CD14-positive monocyte (primary cell): ENCODE data around the gene IGFBP6. TPM values are rescaled to one million over a fixed set of nuclear protein-coding genes. Genes with fewer than 3 reads are reported as not detected.

Source experiments
- DNase-seq, 3 donors: peaks; one replicate each; pipeline ENCODE4 v3.0.0-alpha.2; 2011 to 2022
- H2AFZ ChIP-seq: 2 replicates; pipeline ENCODE4 v1.6.0; 2012; ENCODE audit warnings: mild to moderate bottlenecking, low read depth, low read length, inconsistent platforms; ENCODE audit not compliant: insufficient read depth, poor library complexity, severe bottlenecking
- H3K27ac ChIP-seq, 2 donors: 1 replicate in 1 of 2; 2 replicates in 1 of 2; pipeline ENCODE4 v1.5.1; 2012 to 2013; ENCODE audit warnings: low read length in 2 of 2, control low read depth in 1 of 2, inconsistent platforms in 1 of 2, low read depth in 1 of 2, mild to moderate bottlenecking in 1 of 2
- H3K27me3 ChIP-seq, 2 donors: one replicate each; pipeline versions ENCODE4 v1.6.0 to v1.6.1; 2011 to 2013; ENCODE audit warnings: low read length in 2 of 2; ENCODE audit not compliant: control insufficient read depth in 2 of 2, insufficient read depth in 2 of 2
- H3K36me3 ChIP-seq, 2 donors: replicated peaks in 1 of 2; 1 replicate in 1 of 2; 2 replicates in 1 of 2; pipeline versions ENCODE4 v1.5.1 to v1.6.1; 2012 to 2013; ENCODE audit warnings: low read length in 2 of 2, control low read depth in 1 of 2, inconsistent platforms in 1 of 2, mild to moderate bottlenecking in 1 of 2; ENCODE audit not compliant: insufficient read depth in 2 of 2, control insufficient read depth in 1 of 2
- H3K4me1 ChIP-seq, 2 donors: 1 replicate in 1 of 2; 2 replicates in 1 of 2; pipeline versions ENCODE4 v1.5.1 to v1.6.1; 2012 to 2013; ENCODE audit warnings: low read length in 2 of 2, control low read depth in 1 of 2, inconsistent platforms in 1 of 2, mild to moderate bottlenecking in 1 of 2, moderate library complexity in 1 of 2; ENCODE audit not compliant: insufficient read depth in 2 of 2, control insufficient read depth in 1 of 2
- H3K4me2 ChIP-seq: replicated peaks from 2 replicates; pipeline ENCODE3; 2012; ENCODE audit warnings: low read length, moderate library complexity, mild to moderate bottlenecking; ENCODE audit not compliant: poor library complexity, severe bottlenecking; ENCODE audit errors: extremely low read depth
- H3K4me3 ChIP-seq, 3 experiments: fragments of 200-600 bp in 1 of 3; sonication (generic) in 1 of 3; replicated peaks in 1 of 3; 1 replicate in 2 of 3; 2 replicates in 1 of 3; pipeline ENCODE4 v1.5.1; 2011 to 2013; ENCODE audit warnings: low read length in 3 of 3, mild to moderate bottlenecking in 3 of 3, control low read depth in 2 of 3, low read depth in 2 of 3, inconsistent platforms in 1 of 3, moderate library complexity in 1 of 3
- H3K79me2 ChIP-seq: 2 replicates; pipeline ENCODE4 v1.6.0; 2012; ENCODE audit warnings: mild to moderate bottlenecking, control low read depth, inconsistent platforms, low read length, moderate library complexity; ENCODE audit not compliant: insufficient read depth
- H3K9ac ChIP-seq: 2 replicates; pipeline ENCODE4 v1.6.0; 2017; ENCODE audit warnings: low read length, mild to moderate bottlenecking; ENCODE audit not compliant: insufficient read depth, poor library complexity, severe bottlenecking
- H3K9me3 ChIP-seq, 2 donors: replicated peaks in 1 of 2; 1 replicate in 1 of 2; 2 replicates in 1 of 2; pipeline versions ENCODE4 v1.5.1 to v1.6.1; 2012 to 2013; ENCODE audit warnings: low read length in 2 of 2, control low read depth in 1 of 2; ENCODE audit not compliant: control insufficient read depth in 1 of 2, insufficient read depth in 1 of 2
- H4K20me1 ChIP-seq: 2 replicates; pipeline ENCODE4 v1.6.0; 2012; ENCODE audit warnings: mild to moderate bottlenecking, low read length, control low read depth, moderate library complexity; ENCODE audit not compliant: insufficient read depth
- H3K27ac Mint-ChIP-seq, 7 donors: one replicate each; pipeline ENCODE4 v1.8.0; 2020; ENCODE audit warnings: mild to moderate bottlenecking in 7 of 7, mixed read lengths in 7 of 7, moderate library complexity in 6 of 7, inconsistent platforms in 2 of 7
- H3K27me3 Mint-ChIP-seq, 3 donors: one replicate each; pipeline ENCODE4 v1.8.0; 2021 to 2022; ENCODE audit warnings: low read depth in 3 of 3, mild to moderate bottlenecking in 3 of 3, mixed read lengths in 3 of 3, moderate library complexity in 3 of 3, inconsistent platforms in 1 of 3
- H3K36me3 Mint-ChIP-seq, 2 donors: one replicate each; pipeline ENCODE4 v1.8.0; 2020; ENCODE audit warnings: mixed read lengths in 2 of 2, inconsistent platforms in 1 of 2, mild to moderate bottlenecking in 1 of 2
- H3K4me1 Mint-ChIP-seq: one replicate; pipeline ENCODE4 v1.8.0; 2020; ENCODE audit warnings: mild to moderate bottlenecking, mixed read lengths
- H3K4me3 Mint-ChIP-seq, 2 donors: one replicate each; pipeline ENCODE4 v1.8.0; 2020; ENCODE audit warnings: mild to moderate bottlenecking in 2 of 2, mixed read lengths in 2 of 2, moderate library complexity in 1 of 2
- H3K9me3 Mint-ChIP-seq, 7 donors: one replicate each; pipeline ENCODE4 v1.8.0; 2020 to 2022; ENCODE audit warnings: mixed read lengths in 7 of 7, mild to moderate bottlenecking in 6 of 7, moderate library complexity in 6 of 7, inconsistent platforms in 2 of 7
- CTCF ChIP-seq: fragments of 200-600 bp; IDR thresholded peaks from one replicate; pipeline ENCODE4 v1.8.0; 2022; ENCODE audit warnings: antibody characterized with exemption, mild to moderate bottlenecking
- WGBS: methylation state at CpG from one replicate; pipeline ENCODE4 v1.1.5; 2013; ENCODE audit warnings: missing lambda C conversion rate; ENCODE audit not compliant: insufficient coverage; 5-methylcytosine and 5-hydroxymethylcytosine counted together
- intact Hi-C, 2 donors: fragments of 100-400 bp; cut with micrococcal nuclease; formaldehyde crosslinking; loops; one replicate each; pipeline versions ENCODE4 v1.15.0 to v1.15.1; 2023
- polyA plus RNA-seq, 3 donors: library from polyadenylated mRNA; depleted of rRNA in 1 of 3; unstranded in 2 of 3; stranded (reverse) in 1 of 3; fragments of 300-500 nt in 2 of 3; fragments of >200 nt in 1 of 3; fragmentation: Illumina TruSeq in 2 of 3; gene quantifications; 1 replicate in 2 of 3; 2 replicates in 1 of 3; pipeline ENCODE4 v1.2.3, GENCODE V29; 2012 to 2021
- small RNA-seq: library from RNA; depleted of rRNA; stranded (forward); fragments of <200 nt; gene quantifications from one replicate; pipeline ENCODE3, GENCODE V24; 2012; ENCODE audit warnings: low read depth; ENCODE audit not compliant: insufficient read length

IGFBP6 gene
- polyA plus RNA-seq, 3 donors, result 0.20 TPM; not detected in 2

- Histone ChIP-seq H3K4me2 (no peak overlapping the region), H3K9ac (no peak overlapping the region), H4K20me1 (no peaks in the 10 kb centered on the region), H3K4me1 (no peaks in the 10 kb centered on the region), H3K27ac (no peak overlapping the region), H2AFZ (no peak overlapping the region), H3K9me3 (no peaks in the 10 kb centered on the region), H3K36me3 (no peaks in the 10 kb centered on the region), H3K27me3 (no peaks in the 10 kb centered on the region), H3K4me3 (no peak overlapping the region), H3K79me2 (no peaks in the 10 kb centered on the region)
- WGBS, result 80% methylated on average over 1 of the region's 15 CpGs
- Mint-ChIP-seq H3K27me3 (peaks cover 0 to 4% (median 3%) of the 10 kb centered on the region in 3 donors), H3K4me1 (no peaks in the 10 kb centered on the region), H3K36me3 (no peaks in the 10 kb centered on the region), H3K4me3 (no peak overlapping the region), H3K27ac (no peak overlapping the region), H3K9me3 (peaks cover 0 to 3% (median 0%) of the 10 kb centered on the region in 7 donors)
- TF ChIP-seq CTCF, result no peak
- intact Hi-C loops, result no loop called here
- no peak for DNase-seq
These were observed 50.2 kb downstream of the IGFBP6 start for GRCh38 chr12:53147653-53148052.

- H3K79me2 ChIP-seq, result no peaks in the 10 kb centered on the region
- no peak for TF ChIP-seq CTCF
- WGBS, result no CpG with 5 or more reads among the region's 6 CpGs
- H3K9ac ChIP-seq, result no peak overlapping the region
- no peaks in the 10 kb centered on the region for H3K4me1 Mint-ChIP-seq
- H3K4me2 ChIP-seq, result no peak overlapping the region
- H4K20me1 ChIP-seq, result no peaks in the 10 kb centered on the region
- H3K9me3 Mint-ChIP-seq, result no peaks in the 10 kb centered on the region
- H3K4me1 ChIP-seq, result no peaks in the 10 kb centered on the region
- intact Hi-C loops, result no loop called here
- DNase-seq, result no peak
- peaks cover 2 to 3% (median 2%) of the 10 kb centered on the region in 3 donors for H3K27me3 Mint-ChIP-seq
- no peak overlapping the region for H2AFZ ChIP-seq
- no peaks in the 10 kb centered on the region for H3K9me3 ChIP-seq
- H3K4me3 ChIP-seq, result no peak overlapping the region
- no peaks in the 10 kb centered on the region for H3K36me3 ChIP-seq
- no peaks in the 10 kb centered on the region for H3K36me3 Mint-ChIP-seq
- no peak overlapping the region for H3K4me3 Mint-ChIP-seq
- no peak overlapping the region for H3K27ac Mint-ChIP-seq
- no peaks in the 10 kb centered on the region for H3K27me3 ChIP-seq
- H3K27ac ChIP-seq, result no peak overlapping the region
These were observed 53.6 kb downstream of the IGFBP6 start for GRCh38 chr12:53151039-53151438.

Small RNA genes lying within 50 kb of the gene (small RNA-seq; reads per million reads assigned to genes)
- not detected for gene HIGD1AP1
- not detected for gene MIR6757
- gene RNU6-333P, result not detected

Other genes with a start within 250 kb of the IGFBP6 start
- gene KRT78, start 248.7 kb upstream of the IGFBP6 start, polyA plus RNA-seq, result not detected
- under 1 TPM in 2 of 3 donors, not detected in 1; 0.16 to 0.39 TPM for gene KRT8, start 192.6 kb upstream of the IGFBP6 start, polyA plus RNA-seq
- gene KRT18, start 148.5 kb upstream of the IGFBP6 start, polyA plus RNA-seq, result under 1 TPM; 0.16 to 0.28 (median 0.25) TPM
- gene EIF4B, start 91.2 kb upstream of the IGFBP6 start, polyA plus RNA-seq, result 100 to 1,000 TPM in 1 of 3 donors, 10 to 100 TPM in 2; 41.2 to 185 (median 58.6) TPM
- gene TNS2, start 47.6 kb upstream of the IGFBP6 start, polyA plus RNA-seq, result under 1 TPM; 0.05 to 0.43 (median 0.36) TPM
- gene SPRYD3, start 18.3 kb upstream of the IGFBP6 start, polyA plus RNA-seq, result 10 to 100 TPM; 17.8 to 26.9 (median 21.8) TPM
- not detected for gene SOAT2, start 5.8 kb downstream of the IGFBP6 start, polyA plus RNA-seq
- 10 to 100 TPM in 1 of 3 donors, 1 to 10 TPM in 1, under 1 TPM in 1; 0.74 to 15.4 (median 1.3) TPM for gene ZNF740, start 83.1 kb downstream of the IGFBP6 start, polyA plus RNA-seq
- gene CSAD, start 83.3 kb downstream of the IGFBP6 start, polyA plus RNA-seq, result 100 to 1,000 TPM in 1 of 3 donors, 1 to 10 TPM in 2; 1.3 to 145 (median 1.4) TPM
- 10 to 100 TPM; 24.1 to 33.1 (median 28.4) TPM for gene ITGB7, start 109.6 kb downstream of the IGFBP6 start, polyA plus RNA-seq
- 10 to 100 TPM in 1 of 3 donors, 1 to 10 TPM in 2; 1.8 to 14.6 (median 2.3) TPM for gene RARG, start 134.5 kb downstream of the IGFBP6 start, polyA plus RNA-seq
- under 1 TPM in 1 of 3 donors, not detected in 2; 0.79 TPM for gene ESPL1, start 170.6 kb downstream of the IGFBP6 start, polyA plus RNA-seq
- gene PFDN5, start 197.9 kb downstream of the IGFBP6 start, polyA plus RNA-seq, result 1,000 to 10,000 TPM; 1,474 to 2,196 (median 1,751) TPM
- 10 to 100 TPM; 49.3 to 64.3 (median 55.7) TPM for gene MYG1, start 202.0 kb downstream of the IGFBP6 start, polyA plus RNA-seq
- 10 to 100 TPM; 25.6 to 62.6 (median 27.2) TPM for gene AAAS, start 223.9 kb downstream of the IGFBP6 start, polyA plus RNA-seq
- under 1 TPM in 1 of 3 donors, not detected in 2; 0.04 TPM for gene SP7, start 238.7 kb downstream of the IGFBP6 start, polyA plus RNA-seq